ENCODE data around the gene FAM47E.

Gene FAM47E

DNA sequence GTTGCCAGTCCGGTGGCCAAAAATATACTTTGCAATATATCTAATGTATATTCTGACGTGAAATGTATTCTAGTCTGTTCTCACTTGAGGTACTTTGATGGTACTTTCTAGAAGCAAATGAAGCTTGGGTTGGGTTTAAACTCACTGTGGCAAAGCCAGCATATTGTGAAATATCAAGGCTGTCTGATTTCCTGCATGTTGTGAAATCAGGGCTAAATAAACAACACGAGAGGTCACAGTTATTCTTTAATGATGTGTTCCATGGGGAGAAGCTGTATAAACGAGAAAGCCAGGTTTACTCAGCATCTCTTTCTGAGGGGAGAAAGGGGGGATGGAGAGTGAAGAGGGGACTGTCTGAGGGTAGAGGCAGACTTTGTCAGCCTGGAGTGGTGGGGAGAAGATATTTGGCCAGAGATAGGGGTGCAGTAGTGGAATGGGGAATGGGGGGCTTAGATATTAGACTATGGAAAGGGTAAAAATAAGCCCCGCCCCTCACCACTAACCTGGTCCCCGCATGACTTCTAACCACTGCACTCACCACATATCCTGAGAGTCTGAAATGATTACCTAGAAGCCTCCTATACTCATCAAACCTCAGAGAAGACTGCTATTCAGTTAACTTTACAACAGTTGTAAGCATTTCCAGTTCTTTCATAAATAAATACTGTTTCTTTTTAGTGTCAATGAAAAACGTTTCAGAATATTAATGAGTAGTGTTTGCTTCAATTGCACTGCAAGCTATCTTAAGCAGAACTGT is 32.0 kb upstream of the FAM47E start:
- peaks cover 59% of the 10 kb centered on the region for H3K4me1 ChIP-seq (ENCODE audit: low read depth, poor library complexity, severe bottlenecking)
- H3K27ac ChIP-seq: no peak overlapping the region
- no peaks in the 10 kb centered on the region for H4K20me1 ChIP-seq (ENCODE audit: insufficient read depth)
- TF ChIP-seq, protein P1, sequence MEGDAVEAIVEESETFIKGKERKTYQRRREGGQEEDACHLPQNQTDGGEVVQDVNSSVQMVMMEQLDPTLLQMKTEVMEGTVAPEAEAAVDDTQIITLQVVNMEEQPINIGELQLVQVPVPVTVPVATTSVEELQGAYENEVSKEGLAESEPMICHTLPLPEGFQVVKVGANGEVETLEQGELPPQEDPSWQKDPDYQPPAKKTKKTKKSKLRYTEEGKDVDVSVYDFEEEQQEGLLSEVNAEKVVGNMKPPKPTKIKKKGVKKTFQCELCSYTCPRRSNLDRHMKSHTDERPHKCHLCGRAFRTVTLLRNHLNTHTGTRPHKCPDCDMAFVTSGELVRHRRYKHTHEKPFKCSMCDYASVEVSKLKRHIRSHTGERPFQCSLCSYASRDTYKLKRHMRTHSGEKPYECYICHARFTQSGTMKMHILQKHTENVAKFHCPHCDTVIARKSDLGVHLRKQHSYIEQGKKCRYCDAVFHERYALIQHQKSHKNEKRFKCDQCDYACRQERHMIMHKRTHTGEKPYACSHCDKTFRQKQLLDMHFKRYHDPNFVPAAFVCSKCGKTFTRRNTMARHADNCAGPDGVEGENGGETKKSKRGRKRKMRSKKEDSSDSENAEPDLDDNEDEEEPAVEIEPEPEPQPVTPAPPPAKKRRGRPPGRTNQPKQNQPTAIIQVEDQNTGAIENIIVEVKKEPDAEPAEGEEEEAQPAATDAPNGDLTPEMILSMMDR (conservative IDR thresholded peaks at IDR 0.05; ENCODE audit: low read depth, low read length): no peak
- no peak overlapping the region for H2AFZ ChIP-seq (ENCODE audit: low read depth)
- no peak overlapping the region for H3K4me3 ChIP-seq (IDR thresholded peaks at IDR 0.05; ENCODE audit: insufficient read depth, low read depth, low read length)
- no peaks in the 10 kb centered on the region for H3K36me3 ChIP-seq (ENCODE audit: insufficient read depth)
- peak overlapping the region; percentile 7; the same call in 1 of the 2 replicates for H3K4me2 ChIP-seq
- no peaks in the 10 kb centered on the region for H3K27me3 ChIP-seq (ENCODE audit: insufficient read depth, low read depth)
- H3K9ac ChIP-seq: no peak overlapping the region
- H3K79me2 ChIP-seq (ENCODE audit: insufficient read depth, low read depth): peaks cover 2% of the 10 kb centered on the region; the same call in 1 of the 2 replicates

DNA sequence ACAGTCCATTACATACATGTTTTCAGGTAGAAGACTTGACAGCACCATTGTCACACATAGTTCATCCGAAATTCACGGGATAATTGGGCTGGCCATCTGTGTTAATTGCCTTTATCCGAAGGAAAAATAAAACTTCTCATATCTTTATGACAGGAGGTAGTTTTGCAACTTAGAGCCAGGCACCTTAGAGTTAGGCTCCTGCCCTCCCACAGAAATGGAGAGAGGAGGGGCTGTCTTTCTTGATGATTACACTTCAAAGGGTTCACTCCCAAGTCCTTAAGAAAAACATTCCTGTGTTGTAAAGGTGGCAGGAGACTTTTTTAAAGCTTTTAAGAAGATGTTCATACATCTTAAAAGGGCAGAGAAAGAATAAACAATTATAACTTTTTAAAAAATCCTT is 27.4 kb upstream of the FAM47E start:
- Histone ChIP-seq H3K4me2 (no peak overlapping the region), H3K27me3 (ENCODE audit: insufficient read depth, low read depth) (no peaks in the 10 kb centered on the region), H3K9ac (no peak overlapping the region), H3K36me3 (ENCODE audit: insufficient read depth) (no peaks in the 10 kb centered on the region), H3K79me2 (ENCODE audit: insufficient read depth, low read depth) (no peaks in the 10 kb centered on the region), H3K27ac (no peak overlapping the region), H3K4me1 (ENCODE audit: low read depth, poor library complexity, severe bottlenecking) (peaks cover 18% of the 10 kb centered on the region), H3K4me3 (IDR thresholded peaks at IDR 0.05; ENCODE audit: insufficient read depth, low read depth, low read length) (no peak overlapping the region), H2AFZ (ENCODE audit: low read depth) (no peak overlapping the region), H4K20me1 (ENCODE audit: insufficient read depth) (no peaks in the 10 kb centered on the region)
- TF ChIP-seq, protein P1 (conservative IDR thresholded peaks at IDR 0.05; ENCODE audit: low read depth, low read length): no peak

DNA sequence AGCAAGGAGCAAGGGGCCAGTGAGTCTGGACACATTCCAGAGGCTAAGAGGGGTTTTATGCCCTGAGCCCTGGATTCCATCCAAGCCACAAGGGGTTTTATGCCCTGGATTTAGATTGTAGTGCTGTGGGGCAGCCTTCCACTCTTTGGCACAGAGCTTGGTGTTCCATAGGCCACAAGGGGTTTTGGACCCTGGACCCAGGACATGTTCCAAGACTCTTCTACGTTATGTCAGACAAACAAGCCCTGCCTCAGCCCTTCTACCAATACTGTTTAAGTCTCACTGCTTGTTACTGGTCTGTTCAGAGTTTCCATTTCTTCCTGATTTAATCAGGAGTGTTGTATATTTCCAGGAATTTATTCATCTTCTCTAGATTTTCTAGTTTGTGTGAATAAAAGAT is 25.1 kb upstream of the FAM47E start:
- H3K36me3 ChIP-seq (ENCODE audit: insufficient read depth): no peaks in the 10 kb centered on the region
- H3K4me2 ChIP-seq: no peak overlapping the region
- H3K27ac ChIP-seq: no peak overlapping the region
- H3K27me3 ChIP-seq (ENCODE audit: insufficient read depth, low read depth): no peaks in the 10 kb centered on the region
- no peak overlapping the region for H3K9ac ChIP-seq
- TF ChIP-seq, protein P1 (conservative IDR thresholded peaks at IDR 0.05; ENCODE audit: low read depth, low read length): no peak
- no peaks in the 10 kb centered on the region for H3K79me2 ChIP-seq (ENCODE audit: insufficient read depth, low read depth)
- no peak overlapping the region for H2AFZ ChIP-seq (ENCODE audit: low read depth)
- peaks cover 27% of the 10 kb centered on the region for H3K4me1 ChIP-seq (ENCODE audit: low read depth, poor library complexity, severe bottlenecking)
- H4K20me1 ChIP-seq (ENCODE audit: insufficient read depth): no peaks in the 10 kb centered on the region
- H3K4me3 ChIP-seq (IDR thresholded peaks at IDR 0.05; ENCODE audit: insufficient read depth, low read depth, low read length): no peak overlapping the region

DNA sequence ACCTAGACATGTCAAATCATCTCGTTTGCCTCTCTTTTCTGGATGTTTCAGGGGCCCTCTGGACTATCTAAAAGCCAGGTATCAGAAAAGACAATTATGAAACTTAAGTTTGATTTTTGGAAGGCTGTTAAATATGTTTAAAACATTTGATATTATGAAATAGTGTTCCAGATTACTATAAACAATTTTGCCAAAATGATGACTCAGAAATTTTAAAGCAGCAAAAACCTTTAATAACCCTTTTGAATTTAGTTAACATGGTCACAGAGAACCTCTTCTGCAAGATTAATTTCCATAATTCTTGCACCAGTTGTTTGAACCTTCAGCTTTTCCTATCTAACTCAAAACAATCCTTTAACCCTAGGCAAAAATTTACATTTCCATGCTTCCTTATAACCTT is 18.8 kb upstream of the FAM47E start:
- Histone ChIP-seq H3K27me3 (ENCODE audit: insufficient read depth, low read depth) (no peaks in the 10 kb centered on the region), H3K27ac (peak overlapping the region; percentile 84), H3K4me1 (ENCODE audit: low read depth, poor library complexity, severe bottlenecking) (peaks cover 70% of the 10 kb centered on the region), H3K79me2 (ENCODE audit: insufficient read depth, low read depth) (no peaks in the 10 kb centered on the region), H4K20me1 (ENCODE audit: insufficient read depth) (no peaks in the 10 kb centered on the region), H3K9ac (peak overlapping the region; percentile 47; the same call in 1 of the 2 replicates), H3K4me3 (IDR thresholded peaks at IDR 0.05; ENCODE audit: insufficient read depth, low read depth, low read length) (no peak overlapping the region), H2AFZ (ENCODE audit: low read depth) (peak overlapping the region; percentile 64; the same call in 1 of the 2 replicates), H3K36me3 (ENCODE audit: insufficient read depth) (no peaks in the 10 kb centered on the region), H3K4me2 (peak overlapping the region; percentile 99)
- TF ChIP-seq, protein P1 (conservative IDR thresholded peaks at IDR 0.05; ENCODE audit: low read depth, low read length): no peak

Measured in KMS-11 (cell line).